T-helper 17 cell (primary cell): ENCODE results near the gene ZNF185. TPM values are rescaled to one million over a fixed set of nuclear protein-coding genes. Genes with fewer than 3 reads are reported as not detected.

Experiments
- ATAC-seq: fragments of 150-1000 bp; cut with Tn5 transposase; 2 replicates; pipeline ENCODE4 v1.10.0; 2021; ENCODE audit warnings: mild to moderate bottlenecking, moderate library complexity
- DNase-seq, 3 donors: peaks; one replicate each; pipeline versions ENCODE4 v3.0.0 to v3.0.0-alpha.2; 2020 to 2021
- H3K9me3 ChIP-seq: one replicate; pipeline ENCODE4 v1.7.0; 2013; ENCODE audit warnings: low read length, mild to moderate bottlenecking; ENCODE audit not compliant: control insufficient read depth, poor library complexity, severe bottlenecking
- H3K27ac Mint-ChIP-seq: one replicate; pipeline ENCODE4 v1.8.0; 2022; ENCODE audit warnings: mild to moderate bottlenecking, moderate library complexity, mixed read lengths
- H3K27me3 Mint-ChIP-seq: one replicate; pipeline ENCODE4 v1.8.0; 2022; ENCODE audit warnings: mixed read lengths
- H3K36me3 Mint-ChIP-seq: one replicate; pipeline ENCODE4 v1.8.0; 2022; ENCODE audit warnings: low read depth, mixed read lengths
- H3K4me1 Mint-ChIP-seq: one replicate; pipeline ENCODE4 v1.8.0; 2022; ENCODE audit warnings: mild to moderate bottlenecking, mixed read lengths
- H3K4me3 Mint-ChIP-seq: one replicate; pipeline ENCODE4 v1.8.0; 2022; ENCODE audit warnings: mild to moderate bottlenecking, moderate library complexity, mixed read lengths
- total RNA-seq, 4 donors: library from RNA in 2 of 4; stranded (reverse) in 2 of 4; gene quantifications; one replicate each; pipeline ENCODE4 v1.2.3 and lab custom pipeline; 2022 to 2026

ZNF185 gene
- total RNA-seq, 2 donors from 2014 or later = 2.7 to 40.2 TPM

GRCh38 chrX:152878976-152879755 lies 18.7 kb upstream of the ZNF185 start:
- Mint-ChIP-seq H3K27ac (no peak overlapping the region), H3K4me1 (no peaks in the 10 kb centered on the region), H3K27me3 (peaks cover 5% of the 10 kb centered on the region), H3K36me3 (no peaks in the 10 kb centered on the region), H3K4me3 (no peak overlapping the region)
- no peak for DNase-seq
- no peak for ATAC-seq
- no peaks in the 10 kb centered on the region for H3K9me3 ChIP-seq

- no peaks in the 10 kb centered on the region for H3K9me3 ChIP-seq
- no peak overlapping the region for H3K4me3 Mint-ChIP-seq
- no peak overlapping the region for H3K27ac Mint-ChIP-seq
- DNase-seq = no peak
- no peaks in the 10 kb centered on the region for H3K36me3 Mint-ChIP-seq
- no peaks in the 10 kb centered on the region for H3K4me1 Mint-ChIP-seq
- peaks cover 11% of the 10 kb centered on the region for H3K27me3 Mint-ChIP-seq
- ATAC-seq = no peak
Measured at GRCh38 chrX:152881289-152881688, 16.6 kb upstream of the ZNF185 start.

GRCh38 chrX:152884171-152884570 lies 13.7 kb upstream of the ZNF185 start:
- H3K4me3 Mint-ChIP-seq = no peak overlapping the region
- no peaks in the 10 kb centered on the region for H3K4me1 Mint-ChIP-seq
- no peaks in the 10 kb centered on the region for H3K9me3 ChIP-seq
- no peak for ATAC-seq
- no peak overlapping the region for H3K27ac Mint-ChIP-seq
- no peaks in the 10 kb centered on the region for H3K36me3 Mint-ChIP-seq
- H3K27me3 Mint-ChIP-seq = peaks cover 13% of the 10 kb centered on the region
- no peak for DNase-seq

GRCh38 chrX:152886716-152887115 lies 11.2 kb upstream of the ZNF185 start:
- peaks cover 36% of the 10 kb centered on the region for H3K27me3 Mint-ChIP-seq
- DNase-seq (no peak), ATAC-seq (no peak)
- H3K4me3 Mint-ChIP-seq = no peak overlapping the region
- H3K9me3 ChIP-seq = no peaks in the 10 kb centered on the region
- peaks cover 6% of the 10 kb centered on the region for H3K36me3 Mint-ChIP-seq
- peaks cover 3% of the 10 kb centered on the region for H3K4me1 Mint-ChIP-seq
- H3K27ac Mint-ChIP-seq = no peak overlapping the region

- DNase-seq (no peak), ATAC-seq (no peak)
- H3K4me1 Mint-ChIP-seq = peaks cover 3% of the 10 kb centered on the region
- H3K9me3 ChIP-seq = no peaks in the 10 kb centered on the region
- peaks cover 50% of the 10 kb centered on the region for H3K27me3 Mint-ChIP-seq
- H3K4me3 Mint-ChIP-seq = no peak overlapping the region
- no peak overlapping the region for H3K27ac Mint-ChIP-seq
- peaks cover 6% of the 10 kb centered on the region for H3K36me3 Mint-ChIP-seq
Measured at GRCh38 chrX:152892499-152892898, 5.4 kb upstream of the ZNF185 start.

- Mint-ChIP-seq H3K4me3 (no peak overlapping the region), H3K27me3 (peaks cover 47% of the 10 kb centered on the region), H3K36me3 (peaks cover 6% of the 10 kb centered on the region), H3K27ac (no peak overlapping the region), H3K4me1 (peaks cover 3% of the 10 kb centered on the region)
- H3K9me3 ChIP-seq = no peaks in the 10 kb centered on the region
- no peak for DNase-seq
- ATAC-seq = no peak
Measured at GRCh38 chrX:152892999-152893891, 4.6 kb upstream of the ZNF185 start.

GRCh38 chrX:152893980-152894610 lies 3.8 kb upstream of the ZNF185 start:
- Mint-ChIP-seq H3K27ac (no peak overlapping the region), H3K4me3 (no peak overlapping the region), H3K36me3 (peaks cover 6% of the 10 kb centered on the region), H3K27me3 (peaks cover 43% of the 10 kb centered on the region), H3K4me1 (peaks cover 3% of the 10 kb centered on the region)
- DNase-seq = no peak
- no peaks in the 10 kb centered on the region for H3K9me3 ChIP-seq
- ATAC-seq = no peak

GRCh38 chrX:152895121-152895520 lies 2.7 kb upstream of the ZNF185 start:
- H3K9me3 ChIP-seq = no peaks in the 10 kb centered on the region
- H3K27ac Mint-ChIP-seq = no peak overlapping the region
- H3K4me1 Mint-ChIP-seq = no peaks in the 10 kb centered on the region
- ATAC-seq = no peak
- H3K27me3 Mint-ChIP-seq = peaks cover 34% of the 10 kb centered on the region
- DNase-seq = no peak
- H3K4me3 Mint-ChIP-seq = no peak overlapping the region
- H3K36me3 Mint-ChIP-seq = peaks cover 6% of the 10 kb centered on the region

GRCh38 chrX:152895724-152896420 lies 2.0 kb upstream of the ZNF185 start:
- H3K9me3 ChIP-seq = no peaks in the 10 kb centered on the region
- peaks cover 32% of the 10 kb centered on the region for H3K27me3 Mint-ChIP-seq
- H3K4me1 Mint-ChIP-seq = no peaks in the 10 kb centered on the region
- H3K36me3 Mint-ChIP-seq = peaks cover 2% of the 10 kb centered on the region
- no peak for DNase-seq
- no peak for ATAC-seq
- no peak overlapping the region for H3K4me3 Mint-ChIP-seq
- peak overlapping the region; percentile 32 for H3K27ac Mint-ChIP-seq

- Mint-ChIP-seq H3K4me3 (no peak overlapping the region), H3K27me3 (peaks cover 26% of the 10 kb centered on the region)
Measured at GRCh38 chrX:152896450-152896849, 1.4 kb upstream of the ZNF185 start.

GRCh38 chrX:152898442-152898841 lies 575 bp downstream of the ZNF185 start:
- H3K27ac Mint-ChIP-seq = no peak overlapping the region
- no peak overlapping the region for H3K4me3 Mint-ChIP-seq
- ATAC-seq = no peak
- H3K36me3 Mint-ChIP-seq = no peaks in the 10 kb centered on the region
- DNase-seq = no peak
- peaks cover 32% of the 10 kb centered on the region for H3K27me3 Mint-ChIP-seq
- H3K4me1 Mint-ChIP-seq = no peaks in the 10 kb centered on the region
- H3K9me3 ChIP-seq = no peaks in the 10 kb centered on the region

More at GRCh38 chrX:152896450-152896849, 1.4 kb upstream of the ZNF185 start:
- DNase-seq (no peak), ATAC-seq (no peak)
- H3K9me3 ChIP-seq = no peaks in the 10 kb centered on the region
- no peaks in the 10 kb centered on the region for H3K4me1 Mint-ChIP-seq
- H3K27ac Mint-ChIP-seq = peak overlapping the region; percentile 32
- no peaks in the 10 kb centered on the region for H3K36me3 Mint-ChIP-seq

- Mint-ChIP-seq H3K27me3 (peaks cover 36% of the 10 kb centered on the region), H3K4me3 (no peak overlapping the region), H3K4me1 (no peaks in the 10 kb centered on the region), H3K27ac (no peak overlapping the region), H3K36me3 (no peaks in the 10 kb centered on the region)
- ATAC-seq (no peak), DNase-seq (no peak)
- H3K9me3 ChIP-seq = no peaks in the 10 kb centered on the region
Measured at GRCh38 chrX:152899111-152899873, 1.4 kb downstream of the ZNF185 start.
